Measurements from ENCODE around the gene TSR3. TPM values are rescaled to one million over a fixed set of nuclear protein-coding genes. Genes with fewer than 3 reads are reported as not detected.

The TSR3 gene
- total RNA-seq, 4 donors from 2014 or later = 15.9 to 101 (median 30.8) TPM

DNA sequence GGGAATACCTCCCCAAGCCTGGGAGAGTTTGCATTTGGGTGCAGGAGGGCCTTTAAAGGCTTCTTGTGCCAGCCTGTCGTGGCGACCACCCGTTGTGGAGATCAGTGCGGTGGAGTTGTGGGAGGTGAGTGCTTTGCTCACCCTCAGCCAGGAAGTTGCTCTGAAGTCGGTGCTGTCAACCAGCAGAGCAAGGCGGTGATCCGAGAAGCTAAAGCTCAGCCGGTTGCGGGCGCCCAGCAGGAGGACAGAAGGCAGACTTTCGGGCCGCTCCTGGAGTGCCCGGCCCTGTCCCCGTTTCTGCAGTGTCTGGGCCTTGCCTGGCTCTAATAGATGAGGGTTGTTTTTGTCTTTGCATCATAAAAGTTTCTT, 40.9 kb downstream of the TSR3 start:
- intact Hi-C loops (cut with DNase I; ENCODE audit: low total_unique reads) = no loop called here
- Histone ChIP-seq H3K36me3 (no peaks in the 10 kb centered on the region), H3K9me3 (no peaks in the 10 kb centered on the region), H3K4me3 (peak overlapping the region; percentile 57 to 73), H3K27ac (peak overlapping the region in 1 of 2 donors; percentile 100), H3K27me3 (no peaks in the 10 kb centered on the region), H3K4me1 (peaks cover 0 to 38% of the 10 kb centered on the region in 2 donors)
- no peak for DNase-seq
- TF ChIP-seq POLR2A (IDR thresholded peaks at IDR 0.05) = no peak
- TF ChIP-seq, protein P1, sequence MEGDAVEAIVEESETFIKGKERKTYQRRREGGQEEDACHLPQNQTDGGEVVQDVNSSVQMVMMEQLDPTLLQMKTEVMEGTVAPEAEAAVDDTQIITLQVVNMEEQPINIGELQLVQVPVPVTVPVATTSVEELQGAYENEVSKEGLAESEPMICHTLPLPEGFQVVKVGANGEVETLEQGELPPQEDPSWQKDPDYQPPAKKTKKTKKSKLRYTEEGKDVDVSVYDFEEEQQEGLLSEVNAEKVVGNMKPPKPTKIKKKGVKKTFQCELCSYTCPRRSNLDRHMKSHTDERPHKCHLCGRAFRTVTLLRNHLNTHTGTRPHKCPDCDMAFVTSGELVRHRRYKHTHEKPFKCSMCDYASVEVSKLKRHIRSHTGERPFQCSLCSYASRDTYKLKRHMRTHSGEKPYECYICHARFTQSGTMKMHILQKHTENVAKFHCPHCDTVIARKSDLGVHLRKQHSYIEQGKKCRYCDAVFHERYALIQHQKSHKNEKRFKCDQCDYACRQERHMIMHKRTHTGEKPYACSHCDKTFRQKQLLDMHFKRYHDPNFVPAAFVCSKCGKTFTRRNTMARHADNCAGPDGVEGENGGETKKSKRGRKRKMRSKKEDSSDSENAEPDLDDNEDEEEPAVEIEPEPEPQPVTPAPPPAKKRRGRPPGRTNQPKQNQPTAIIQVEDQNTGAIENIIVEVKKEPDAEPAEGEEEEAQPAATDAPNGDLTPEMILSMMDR (IDR thresholded peaks at IDR 0.05) = no peak

DNA sequence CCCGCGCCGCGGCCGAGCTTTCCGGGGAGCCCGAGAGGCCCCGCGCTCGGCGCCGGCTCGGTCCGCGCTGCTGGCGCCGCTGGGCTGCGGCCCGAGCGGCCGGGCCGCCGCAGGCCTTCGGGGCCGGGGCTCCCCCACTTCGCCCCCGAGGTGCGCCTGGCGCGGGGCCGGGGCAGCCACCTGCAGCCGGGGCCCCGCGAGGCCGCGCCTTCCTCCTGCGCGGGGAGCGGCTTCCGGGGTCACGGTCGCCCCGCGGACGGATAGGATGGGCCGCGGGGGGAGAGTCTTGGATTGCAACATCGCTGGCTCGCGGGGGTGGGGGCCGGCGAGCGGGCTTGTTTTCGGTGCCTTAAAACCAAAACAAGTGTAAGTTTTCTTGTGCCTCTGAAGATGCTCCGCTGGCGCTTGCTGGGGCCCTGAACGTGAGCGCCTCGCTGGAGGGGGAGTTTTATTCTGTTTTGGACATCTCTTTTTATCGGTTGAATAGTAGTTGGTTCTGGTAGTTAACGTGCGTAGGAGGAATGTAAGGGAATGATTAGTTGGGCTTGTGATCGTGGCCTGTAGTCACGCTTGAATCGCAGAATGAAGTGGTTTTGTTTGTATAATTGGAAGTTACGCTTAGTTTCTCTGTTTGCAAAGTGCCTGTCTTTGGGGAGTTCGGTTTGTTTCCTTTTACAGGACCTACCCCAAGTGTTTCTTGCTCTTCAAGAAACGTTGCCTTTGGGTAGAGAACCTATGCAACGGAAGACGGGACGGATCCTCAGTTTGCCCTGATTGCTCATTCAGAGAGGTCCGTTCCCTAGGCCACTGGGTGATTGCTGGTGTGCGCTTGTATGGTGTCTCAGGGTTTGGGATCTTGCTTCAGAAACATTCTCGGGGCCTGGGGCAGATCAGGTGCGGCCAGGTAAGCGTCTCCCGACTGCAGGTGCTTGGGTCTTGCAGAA, 41.5 kb downstream of the TSR3 start:
- TF ChIP-seq, protein P1 (IDR thresholded peaks at IDR 0.05) = no peak
- TF ChIP-seq POLR2A (IDR thresholded peaks at IDR 0.05) = no peak
- no peaks in the 10 kb centered on the region for H3K9me3 ChIP-seq
- intact Hi-C loops (cut with DNase I; ENCODE audit: low total_unique reads) = no loop called here
- peak; percentile 51 to 74 for DNase-seq
- peaks cover 0 to 38% of the 10 kb centered on the region in 2 donors for H3K4me1 ChIP-seq
- H3K27me3 ChIP-seq = no peaks in the 10 kb centered on the region
- peak overlapping the region; percentile 57 to 73 for H3K4me3 ChIP-seq
- H3K27ac ChIP-seq = peak overlapping the region; percentile 29 to 100
- H3K36me3 ChIP-seq = no peaks in the 10 kb centered on the region

DNA sequence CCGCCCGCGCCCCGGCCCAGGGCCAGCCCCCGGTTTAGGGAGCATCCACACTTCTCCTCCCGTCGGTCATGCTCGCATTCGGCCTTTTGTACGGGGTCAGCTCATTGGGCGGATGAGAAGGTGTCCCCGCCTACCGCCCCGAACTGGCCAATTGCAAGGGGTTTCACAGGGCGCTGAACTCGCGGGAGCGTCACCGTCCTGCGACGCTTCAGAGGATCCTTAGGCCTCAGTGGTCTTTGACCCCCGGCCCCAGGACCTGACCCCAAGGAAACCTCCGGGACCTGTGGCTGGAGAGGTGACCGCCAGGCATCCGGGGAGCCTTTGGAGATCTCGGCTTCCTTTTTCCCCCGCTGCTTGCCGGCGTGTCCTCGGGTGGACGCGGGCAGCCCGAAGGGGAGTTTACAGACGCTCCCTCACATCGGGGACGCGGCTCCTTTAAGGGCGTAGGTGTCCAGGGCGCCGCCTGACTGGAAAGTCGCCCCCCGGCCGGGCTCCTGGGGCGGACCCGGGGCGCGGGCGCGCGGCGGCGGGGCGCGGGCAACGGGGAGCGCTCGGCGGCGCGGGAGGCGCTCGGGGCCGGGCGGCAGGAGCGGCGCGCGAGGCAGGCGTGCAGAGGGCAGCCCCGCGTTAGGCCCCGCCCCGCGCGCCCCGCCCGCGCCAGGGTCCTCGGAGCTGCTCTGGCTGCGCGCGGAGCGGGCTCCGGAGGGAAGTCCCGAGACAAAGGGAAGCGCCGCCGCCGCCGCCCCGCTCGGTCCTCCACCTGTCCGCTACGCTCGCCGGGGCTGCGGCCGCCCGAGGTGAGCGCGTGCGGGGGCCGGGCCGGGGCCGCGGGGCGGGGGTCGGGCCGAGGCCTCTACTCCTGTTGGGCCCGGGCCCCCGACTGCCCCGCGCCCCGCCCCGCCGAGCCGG, 42.4 kb downstream of the TSR3 start, which contains the start of gene UBE2I:
UBE2I (plus strand) TSS at position 660 of the 909 bp plus-strand sequence. CDS start 4,395 bp downstream, outside the sequence.
- peak in 1 of 2 donors; percentile 73 for TF ChIP-seq POLR2A (IDR thresholded peaks at IDR 0.05)
- TF ChIP-seq, protein P1 (IDR thresholded peaks at IDR 0.05) = peak in 2 of 4 experiments; percentile 11 to 16
- Histone ChIP-seq H3K4me1 (peaks cover 0 to 38% of the 10 kb centered on the region in 2 donors), H3K27me3 (no peaks in the 10 kb centered on the region), H3K4me3 (peak within 1 kb of the TSS; percentile 73 to 86), H3K27ac (peak within 1 kb of the TSS; percentile 100), H3K9me3 (no peaks in the 10 kb centered on the region), H3K36me3 (no peaks in the 10 kb centered on the region)
- intact Hi-C loops (cut with DNase I; ENCODE audit: low total_unique reads) = no loop called here
- peak; percentile 96 to 99 for DNase-seq

DNA sequence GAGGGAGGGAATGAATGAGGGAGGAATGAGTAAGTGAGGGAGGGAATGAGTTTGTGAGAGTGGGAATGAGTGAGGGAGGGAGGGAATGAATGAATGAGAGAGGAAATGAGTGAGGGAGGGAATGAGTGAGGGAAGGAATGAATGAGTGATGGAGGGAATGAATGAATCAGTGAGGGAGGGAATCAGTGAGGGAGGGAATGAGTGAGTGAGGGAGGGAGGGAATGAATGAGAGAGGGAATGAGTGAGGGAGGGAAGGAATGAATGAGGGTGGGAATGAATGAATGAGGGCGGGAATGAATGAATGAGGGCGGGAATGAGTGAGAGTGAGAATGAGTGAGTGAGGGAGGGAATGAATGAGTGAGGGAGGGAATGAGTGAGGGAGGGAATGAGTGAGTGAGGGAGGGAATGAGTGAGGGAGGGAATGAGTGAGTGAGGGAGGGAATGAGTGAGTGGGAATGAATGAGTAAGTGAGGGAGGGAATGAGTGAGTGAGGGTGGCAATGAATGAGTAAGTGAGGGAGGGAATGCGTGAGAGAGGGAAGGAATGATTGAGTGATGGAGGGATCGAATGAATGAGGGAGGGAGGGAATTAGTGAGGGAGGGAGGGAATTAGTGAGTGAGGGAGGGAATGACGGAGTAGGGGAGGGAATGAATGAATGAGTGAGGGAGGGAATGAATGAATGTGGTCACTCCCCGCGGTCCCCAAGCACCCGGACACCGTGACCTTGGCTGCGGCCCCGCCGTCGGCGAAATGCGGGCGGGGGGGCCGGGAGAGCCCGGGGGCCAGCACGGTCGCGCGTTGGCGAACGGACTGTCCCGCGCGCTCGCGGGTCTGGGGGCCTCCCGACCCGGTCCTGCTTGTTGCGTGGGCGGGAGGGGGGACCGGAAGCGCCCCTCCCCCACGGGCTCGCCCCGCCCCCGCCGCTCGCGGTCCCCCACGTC, 43.4 kb downstream of the TSR3 start:
- peak overlapping the region; percentile 40 to 86 for H3K4me3 ChIP-seq
- no peaks in the 10 kb centered on the region for H3K9me3 ChIP-seq
- H3K4me1 ChIP-seq = peaks cover 0 to 31% of the 10 kb centered on the region in 2 donors
- intact Hi-C loops (cut with DNase I; ENCODE audit: low total_unique reads) = no loop called here
- peak overlapping the region; percentile 100 for H3K27ac ChIP-seq
- DNase-seq = peak in 1 of 2 donors; percentile 28
- no peaks in the 10 kb centered on the region for H3K27me3 ChIP-seq
- H3K36me3 ChIP-seq = no peaks in the 10 kb centered on the region
- TF ChIP-seq POLR2A (IDR thresholded peaks at IDR 0.05) = no peak
- TF ChIP-seq, protein P1 (IDR thresholded peaks at IDR 0.05) = no peak
